Measurements from ENCODE around the gene TUBGCP6.

DNA sequence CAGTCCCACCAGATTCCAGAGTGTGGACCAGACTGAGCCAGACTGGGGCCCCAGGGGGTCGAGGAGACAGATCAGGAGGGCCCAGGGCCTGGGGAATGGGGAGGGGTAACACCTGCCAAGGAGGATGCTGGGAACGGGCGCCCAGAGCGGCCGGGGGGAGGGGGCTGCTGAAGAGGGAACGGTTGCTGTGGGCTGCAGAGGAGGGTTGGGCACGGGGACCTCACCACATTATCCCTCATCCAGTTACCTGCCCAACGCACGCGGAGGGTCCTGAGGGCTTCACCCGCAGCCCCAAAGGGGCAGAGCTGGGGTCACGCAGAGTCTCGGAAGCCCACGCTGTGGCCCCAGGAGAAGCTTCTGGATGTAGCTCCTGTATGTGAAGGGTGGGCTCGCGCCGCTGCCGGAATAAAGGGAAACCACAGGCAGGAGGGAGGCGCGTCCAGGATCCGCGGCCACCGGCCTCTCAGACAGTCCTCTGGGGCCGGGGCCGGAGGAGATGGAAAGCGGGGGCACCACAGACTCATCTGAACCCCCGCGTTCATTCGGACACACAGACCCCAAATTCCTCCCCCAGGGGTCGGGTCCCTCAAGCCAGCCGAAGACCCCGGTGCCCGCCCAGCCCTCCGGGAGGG, 44.9 kb downstream of the TUBGCP6 start:
- no peak for TF ChIP-seq POLR2A (IDR thresholded peaks at IDR 0.05)
- TF ChIP-seq, protein P1, sequence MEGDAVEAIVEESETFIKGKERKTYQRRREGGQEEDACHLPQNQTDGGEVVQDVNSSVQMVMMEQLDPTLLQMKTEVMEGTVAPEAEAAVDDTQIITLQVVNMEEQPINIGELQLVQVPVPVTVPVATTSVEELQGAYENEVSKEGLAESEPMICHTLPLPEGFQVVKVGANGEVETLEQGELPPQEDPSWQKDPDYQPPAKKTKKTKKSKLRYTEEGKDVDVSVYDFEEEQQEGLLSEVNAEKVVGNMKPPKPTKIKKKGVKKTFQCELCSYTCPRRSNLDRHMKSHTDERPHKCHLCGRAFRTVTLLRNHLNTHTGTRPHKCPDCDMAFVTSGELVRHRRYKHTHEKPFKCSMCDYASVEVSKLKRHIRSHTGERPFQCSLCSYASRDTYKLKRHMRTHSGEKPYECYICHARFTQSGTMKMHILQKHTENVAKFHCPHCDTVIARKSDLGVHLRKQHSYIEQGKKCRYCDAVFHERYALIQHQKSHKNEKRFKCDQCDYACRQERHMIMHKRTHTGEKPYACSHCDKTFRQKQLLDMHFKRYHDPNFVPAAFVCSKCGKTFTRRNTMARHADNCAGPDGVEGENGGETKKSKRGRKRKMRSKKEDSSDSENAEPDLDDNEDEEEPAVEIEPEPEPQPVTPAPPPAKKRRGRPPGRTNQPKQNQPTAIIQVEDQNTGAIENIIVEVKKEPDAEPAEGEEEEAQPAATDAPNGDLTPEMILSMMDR (IDR thresholded peaks at IDR 0.05), result no peak

Measured in esophagus squamous epithelium (tissue), 4 donors.